Activated gamma-delta T cell treated with anti-CD3 and anti-CD28 coated beads, Interleukin-2, amount 50 U/mL, for 16 hours (primary cell): ENCODE data around the gene PARL.
"Not testable (repeated sequence)": the region's sequence is repeated elsewhere in the genome, so short reads cannot be mapped to it uniquely, and the experiment has no call there.

Experiments
- DNase-seq: peaks from one replicate; pipeline ENCODE4 v3.0.0-alpha.2; 2020; ENCODE audit warnings: low read depth

Gene PARL

GRCh38 chr3:183904833-183905780 lies 20.4 kb upstream of the PARL start:
- no peak for DNase-seq

GRCh38 chr3:183898028-183898431 lies 13.3 kb upstream of the PARL start:
- no peak for DNase-seq

GRCh38 chr3:183897606-183898005 lies 12.9 kb upstream of the PARL start:
- no peak for DNase-seq

GRCh38 chr3:183896610-183897009 lies 11.9 kb upstream of the PARL start:
- no peak for DNase-seq

GRCh38 chr3:183896184-183896583 lies 11.5 kb upstream of the PARL start:
- DNase-seq: no peak

- DNase-seq: no peak
Measured at GRCh38 chr3:183895774-183896173, 11.1 kb upstream of the PARL start.

GRCh38 chr3:183895296-183895695 lies 10.6 kb upstream of the PARL start:
- DNase-seq: no peak

- no peak for DNase-seq
Measured at GRCh38 chr3:183892610-183893214, 8.0 kb upstream of the PARL start.

- no peak for DNase-seq
Measured at GRCh38 chr3:183885766-183886165, 1.1 kb upstream of the PARL start.

GRCh38 chr3:183884097-183884426 lies 618 bp downstream of the PARL start:
- DNase-seq: no peak

- DNase-seq: no peak
Measured at GRCh38 chr3:183883291-183884096, 1.2 kb downstream of the PARL start.

- no peak for DNase-seq
Measured at GRCh38 chr3:183880121-183880520, 4.6 kb downstream of the PARL start.

GRCh38 chr3:183879243-183879642 lies 5.4 kb downstream of the PARL start:
- DNase-seq: no peak

- no peak for DNase-seq
Measured at GRCh38 chr3:183878071-183878470, 6.6 kb downstream of the PARL start.

- DNase-seq: not testable (repeated sequence)
Measured at GRCh38 chr3:183877227-183877626, 7.5 kb downstream of the PARL start.

GRCh38 chr3:183875411-183875810 lies 9.3 kb downstream of the PARL start:
- no peak for DNase-seq

- DNase-seq: no peak
Measured at GRCh38 chr3:183873914-183874313, 10.8 kb downstream of the PARL start.

GRCh38 chr3:183871541-183871940 lies 13.1 kb downstream of the PARL start:
- no peak for DNase-seq

- no peak for DNase-seq
Measured at GRCh38 chr3:183870563-183870962, 14.1 kb downstream of the PARL start.

- DNase-seq: no peak
Measured at GRCh38 chr3:183868796-183869195, 15.9 kb downstream of the PARL start.

- DNase-seq: no peak
Measured at GRCh38 chr3:183862610-183863009, 22.1 kb downstream of the PARL start.

- no peak for DNase-seq
Measured at GRCh38 chr3:183857863-183858262, 26.8 kb downstream of the PARL start.
